IMR-90 (cell line): ENCODE data around the gene AMBN. TPM values are rescaled to one million over a fixed set of nuclear protein-coding genes. Genes with fewer than 3 reads are reported as not detected.

Source experiments
- ATAC-seq: fragments of 200-7000 bp; cut with Tn5 transposase; 2 replicates; pipeline ENCODE4 v1.9.1; 2020; ENCODE audit warnings: low read depth, mild to moderate bottlenecking, moderate library complexity
- BruUV-seq: library from RNA; stranded (reverse); fragments of 400-500 nt; replicated peaks from 2 replicates; lab custom pipeline; 2021; lab: Mats Ljungman, UMichigan
- CTCF ChIA-PET: fragments of 300-600 bp; formaldehyde crosslinking; extraction: SDS; loops from one replicate; lab custom pipeline; 2021; ENCODE audit warnings: antibody characterized with exemption; lab: Yijun Ruan, JAX
- POLR2A ChIA-PET: fragments of 300-600 bp; sonication (Branson Sonifier 250); formaldehyde crosslinking; loops from one replicate; lab custom pipeline; 2022; ENCODE audit warnings: antibody characterized with exemption; ENCODE audit not compliant: unreplicated experiment; lab: Charles Lee
- DNase-seq: peaks from one replicate; pipeline ENCODE4 v3.0.0; 2013
- H2AFZ ChIP-seq: replicated peaks from 2 replicates; pipeline ENCODE3; 2013; ENCODE audit warnings: low read length, mild to moderate bottlenecking; ENCODE audit not compliant: poor library complexity
- H2AK5ac ChIP-seq: 2 replicates; pipeline ENCODE4 v1.6.1; 2013; ENCODE audit warnings: low read depth, low read length, inconsistent platforms
- H2AK9ac ChIP-seq: replicated peaks from 2 replicates; pipeline ENCODE3; 2013; ENCODE audit warnings: mild to moderate bottlenecking, low read depth, low read length, moderate library complexity; ENCODE audit not compliant: poor library complexity
- H2BK120ac ChIP-seq: 2 replicates; pipeline ENCODE4 v1.6.1; 2013; ENCODE audit warnings: low read depth, low read length, inconsistent platforms
- H2BK15ac ChIP-seq: 3 replicates; pipeline ENCODE4 v1.6.1; 2013; ENCODE audit warnings: low read depth, low read length, inconsistent platforms
- H2BK20ac ChIP-seq: 2 replicates; pipeline ENCODE4 v1.6.1; 2013; ENCODE audit warnings: low read depth, mild to moderate bottlenecking, inconsistent platforms, low read length, moderate library complexity
- H2BK5ac ChIP-seq: 2 replicates; pipeline ENCODE4 v1.6.1; 2013; ENCODE audit warnings: mild to moderate bottlenecking, low read depth, low read length, inconsistent platforms; ENCODE audit not compliant: poor library complexity, severe bottlenecking
- H3K14ac ChIP-seq: replicated peaks from 2 replicates; pipeline ENCODE4 v1.6.1; 2013; ENCODE audit warnings: low read depth, low read length, inconsistent platforms
- H3K18ac ChIP-seq: 2 replicates; pipeline ENCODE4 v1.6.1; 2013; ENCODE audit warnings: low read depth, low read length, control low read depth
- H3K23ac ChIP-seq: 2 replicates; pipeline ENCODE4 v1.6.1; 2013; ENCODE audit warnings: low read depth, low read length, inconsistent platforms
- H3K27ac ChIP-seq: 2 replicates; pipeline ENCODE4 v1.5.1; 2013; ENCODE audit warnings: mild to moderate bottlenecking, control low read depth, low read length; ENCODE audit not compliant: insufficient read depth
- H3K27me3 ChIP-seq: 2 replicates; pipeline ENCODE4 v1.6.1; 2013; ENCODE audit warnings: low read length; ENCODE audit not compliant: control insufficient read depth, insufficient read depth
- H3K36me3 ChIP-seq: 2 replicates; pipeline ENCODE4 v1.6.1; 2013; ENCODE audit warnings: low read length, mixed read lengths; ENCODE audit not compliant: control insufficient read depth, insufficient read depth
- H3K4ac ChIP-seq: 2 replicates; pipeline ENCODE4 v1.6.1; 2013; ENCODE audit warnings: low read depth, low read length, inconsistent platforms
- H3K4me1 ChIP-seq: 2 replicates; pipeline ENCODE4 v1.6.1; 2013; ENCODE audit warnings: low read length, mixed read lengths; ENCODE audit not compliant: control insufficient read depth, insufficient read depth
- H3K4me2 ChIP-seq: 2 replicates; pipeline ENCODE4 v1.6.1; 2013; ENCODE audit warnings: low read depth, mild to moderate bottlenecking, control low read depth, low read length, moderate library complexity
- H3K4me3 ChIP-seq: 2 replicates; pipeline ENCODE4 v1.5.1; 2013; ENCODE audit warnings: low read depth, mild to moderate bottlenecking, control low read depth, low read length, moderate library complexity; ENCODE audit not compliant: insufficient read depth
- H3K56ac ChIP-seq: 2 replicates; pipeline ENCODE4 v1.6.1; 2013; ENCODE audit warnings: low read length, inconsistent platforms; ENCODE audit not compliant: insufficient read depth; ENCODE audit errors: extremely low read depth
- H3K79me1 ChIP-seq, 2 experiments: 2 replicates each; pipeline ENCODE4 v1.6.1; 2013; ENCODE audit warnings: low read length in 2 of 2, inconsistent platforms in 1 of 2, low read depth in 1 of 2
- H3K9ac ChIP-seq: 2 replicates; pipeline ENCODE4 v1.6.1; 2013; ENCODE audit warnings: low read depth, low read length, control low read depth
- H3K9me1 ChIP-seq: 2 replicates; pipeline ENCODE4 v1.6.1; 2013; ENCODE audit warnings: low read length, inconsistent platforms; ENCODE audit not compliant: insufficient read depth
- H3K9me3 ChIP-seq: 2 replicates; pipeline ENCODE4 v1.6.1; 2013; ENCODE audit warnings: low read length; ENCODE audit not compliant: control insufficient read depth, insufficient read depth
- H4K20me1 ChIP-seq: 2 replicates; pipeline ENCODE4 v1.6.1; 2013; ENCODE audit warnings: low read length, inconsistent platforms; ENCODE audit not compliant: insufficient read depth
- H4K5ac ChIP-seq: 2 replicates; pipeline ENCODE4 v1.6.1; 2013; ENCODE audit warnings: mild to moderate bottlenecking, low read depth, low read length, control low read depth
- H4K8ac ChIP-seq, 2 experiments: 2 replicates each; pipeline ENCODE4 v1.6.1; 2013; ENCODE audit warnings: low read depth in 2 of 2, low read length in 2 of 2, control low read depth in 1 of 2, inconsistent platforms in 1 of 2
- H4K91ac ChIP-seq: 2 replicates; pipeline ENCODE4 v1.6.1; 2013; ENCODE audit warnings: low read depth, low read length, inconsistent platforms; ENCODE audit not compliant: insufficient read depth
- BHLHE40 ChIP-seq: fragments of 150-350 bp; IDR thresholded peaks from 2 replicates; pipeline ENCODE4 v1.6.1; 2016; ENCODE audit warnings: mild to moderate bottlenecking, low read depth, low read length
- CEBPB ChIP-seq: IDR thresholded peaks from 2 replicates; pipeline ENCODE4 v1.6.1; 2012; ENCODE audit warnings: low read depth, low read length, improper control_type of control experiment
- CHD1 ChIP-seq: IDR thresholded peaks from 2 replicates; pipeline ENCODE4 v1.6.1; 2012; ENCODE audit warnings: low read depth, low read length, improper control_type of control experiment
- CTCF ChIP-seq: conservative IDR thresholded peaks from 2 replicates; pipeline ENCODE4 v1.5.1; 2012; ENCODE audit warnings: mild to moderate bottlenecking, low read depth, low read length, improper control_type of control experiment
- FOS ChIP-seq: fragments of 150-350 bp; IDR thresholded peaks from 2 replicates; pipeline ENCODE4 v1.6.1; 2016; ENCODE audit warnings: low read depth, low read length
- MAFK ChIP-seq: IDR thresholded peaks from 2 replicates; pipeline ENCODE4 v1.6.1; 2012; ENCODE audit warnings: low read depth, low read length, improper control_type of control experiment
- MAZ ChIP-seq: IDR thresholded peaks from 2 replicates; pipeline ENCODE4 v1.6.1; 2012; ENCODE audit warnings: low read depth, mild to moderate bottlenecking, low read length, improper control_type of control experiment, moderate library complexity, borderline replicate concordance
- MXI1 ChIP-seq: IDR thresholded peaks from 2 replicates; pipeline ENCODE4 v1.6.1; 2012; ENCODE audit warnings: low read depth, mild to moderate bottlenecking, low read length, moderate library complexity, borderline replicate concordance
- NFE2L2 ChIP-seq: fragments of 150-350 bp; IDR thresholded peaks from 2 replicates; pipeline ENCODE4 v1.6.1; 2016; ENCODE audit warnings: low read depth, mild to moderate bottlenecking, low read length
- POLR2A ChIP-seq: IDR thresholded peaks from 2 replicates; pipeline ENCODE4 v1.6.1; 2012; ENCODE audit warnings: mild to moderate bottlenecking, low read depth, low read length
- RAD21 ChIP-seq: IDR thresholded peaks from 2 replicates; pipeline ENCODE4 v1.6.1; 2012; ENCODE audit warnings: low read length, improper control_type of control experiment
- RCOR1 ChIP-seq: IDR thresholded peaks from 2 replicates; pipeline ENCODE4 v1.6.1; 2012; ENCODE audit warnings: mild to moderate bottlenecking, low read length, improper control_type of control experiment; ENCODE audit not compliant: insufficient replicate concordance
- RFX5 ChIP-seq: IDR thresholded peaks from 2 replicates; pipeline ENCODE4 v1.8.0; 2012; ENCODE audit warnings: low read depth, mild to moderate bottlenecking, low read length, moderate library complexity
- SMC3 ChIP-seq: fragments of 150-350 bp; IDR thresholded peaks from 2 replicates; pipeline ENCODE4 v1.6.1; 2016; ENCODE audit warnings: low read depth, mild to moderate bottlenecking, antibody characterized with exemption, low read length, moderate library complexity
- USF2 ChIP-seq: fragments of 150-350 bp; IDR thresholded peaks from 2 replicates; pipeline ENCODE4 v1.6.1; 2017; ENCODE audit warnings: mild to moderate bottlenecking, antibody characterized with exemption, low read length, low read depth
- WGBS, 2 experiments: methylation state at CpG; one replicate each; pipeline versions ENCODE4 v1.1.5 to v1.1.7; 2013; ENCODE audit warnings: missing lambda C conversion rate in 2 of 2; ENCODE audit not compliant: insufficient read length in 1 of 2; ENCODE audit errors: extremely low coverage in 2 of 2; 5-methylcytosine and 5-hydroxymethylcytosine counted together
- dilution Hi-C: fragments of 300-500 bp; cut with HindIII; formaldehyde crosslinking; loops from one replicate; pipeline ENCODE4 v1.14.3; 2018; ENCODE audit warnings: low sequenced_read_pairs; ENCODE audit not compliant: unreplicated experiment
- in situ Hi-C: fragments of 300-500 bp; cut with MboI; formaldehyde crosslinking; loops from 3 replicates; pipeline ENCODE4 v1.14.3; 2019; ENCODE audit warnings: low sequenced_read_pairs, inconsistent platforms, mixed read lengths
- intact Hi-C: fragments of 100-400 bp; cut with micrococcal nuclease; formaldehyde crosslinking; loops from 2 replicates; pipeline ENCODE4 v1.10.0; 2022
- polyA plus RNA-seq, 3 experiments: library from polyadenylated mRNA; depleted of rRNA; stranded (reverse); fragments of >200 nt; gene quantifications; 2 replicates each; pipeline ENCODE4 v1.2.3, GENCODE V29; 2012; ENCODE audit warnings: low replicate concordance in 1 of 3
- total RNA-seq: library from RNA; depleted of rRNA; stranded (reverse); fragments of >200 nt; gene quantifications from 2 replicates; pipeline ENCODE4 v1.2.3, GENCODE V29; 2012
- TF ChIP-seq, protein P1 (sequence below): fragments of 150-350 bp; IDR thresholded peaks from 2 replicates; pipeline ENCODE4 v1.6.1; 2016; ENCODE audit warnings: low read depth, mild to moderate bottlenecking, low read length, moderate library complexity, borderline replicate concordance

The AMBN gene
- total and polyA plus RNA-seq, 2 of the 4 experiments (the other 2 are of a cell fraction) = not detected

DNA sequence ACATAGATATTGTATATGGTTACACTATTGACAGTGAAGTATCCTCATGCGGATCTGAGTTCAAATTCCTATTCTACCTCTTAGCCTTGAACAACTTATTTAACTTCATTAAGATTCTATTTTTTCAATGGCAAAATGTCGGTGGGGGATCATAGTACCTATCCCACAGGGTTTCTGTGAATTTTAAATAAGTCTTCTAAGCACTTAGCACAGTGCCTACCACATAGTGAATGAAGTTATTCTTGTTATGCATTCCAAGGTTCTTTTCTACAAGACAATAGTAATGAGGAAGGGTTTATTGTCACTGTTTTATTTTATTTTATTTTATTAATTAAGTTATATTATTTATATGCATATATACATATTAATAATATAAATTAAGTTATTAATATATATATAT, 27.7 kb downstream of the AMBN start:
- Histone ChIP-seq H2BK120ac (no peak overlapping the region), H4K91ac (no peak overlapping the region), H2AFZ (no peak overlapping the region), H3K4me2 (no peak overlapping the region), H2AK9ac (no peak overlapping the region), H2BK5ac (no peak overlapping the region), H3K27me3 (peaks cover 2% of the 10 kb centered on the region; the same call in 1 of the 2 replicates), H2BK20ac (no peak overlapping the region), H3K9ac (no peak overlapping the region), H3K9me1 (no peaks in the 10 kb centered on the region), H3K79me1 (no peaks in the 10 kb centered on the region), H3K9me3 (no peaks in the 10 kb centered on the region), H4K5ac (no peak overlapping the region), H3K18ac (no peak overlapping the region), H3K4me1 (no peaks in the 10 kb centered on the region), H2AK5ac (no peak overlapping the region), H3K27ac (no peak overlapping the region), H3K14ac (no peak overlapping the region), H3K36me3 (no peaks in the 10 kb centered on the region), H4K8ac (no peak overlapping the region), H3K23ac (no peak overlapping the region), H3K56ac (no peak overlapping the region), H3K4me3 (no peak overlapping the region), H4K20me1 (no peaks in the 10 kb centered on the region), H2BK15ac (no peak overlapping the region), H3K4ac (no peak overlapping the region)
- no peak for TF ChIP-seq USF2
- no peak for TF ChIP-seq FOS
- TF ChIP-seq MAFK = no peak
- no peak for TF ChIP-seq CHD1
- TF ChIP-seq POLR2A = no peak
- TF ChIP-seq, protein P1, sequence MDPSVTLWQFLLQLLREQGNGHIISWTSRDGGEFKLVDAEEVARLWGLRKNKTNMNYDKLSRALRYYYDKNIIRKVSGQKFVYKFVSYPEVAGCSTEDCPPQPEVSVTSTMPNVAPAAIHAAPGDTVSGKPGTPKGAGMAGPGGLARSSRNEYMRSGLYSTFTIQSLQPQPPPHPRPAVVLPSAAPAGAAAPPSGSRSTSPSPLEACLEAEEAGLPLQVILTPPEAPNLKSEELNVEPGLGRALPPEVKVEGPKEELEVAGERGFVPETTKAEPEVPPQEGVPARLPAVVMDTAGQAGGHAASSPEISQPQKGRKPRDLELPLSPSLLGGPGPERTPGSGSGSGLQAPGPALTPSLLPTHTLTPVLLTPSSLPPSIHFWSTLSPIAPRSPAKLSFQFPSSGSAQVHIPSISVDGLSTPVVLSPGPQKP = no peak
- no peak for TF ChIP-seq NFE2L2
- no peak for TF ChIP-seq RCOR1
- TF ChIP-seq SMC3 = no peak
- TF ChIP-seq RFX5 = no peak
- TF ChIP-seq RAD21 = no peak
- TF ChIP-seq MAZ = no peak
- TF ChIP-seq CTCF = no peak
- TF ChIP-seq CEBPB = no peak
- TF ChIP-seq MXI1 = no peak
- no peak for TF ChIP-seq BHLHE40
- BruUV-seq = no TSS peak
- dilution Hi-C loops (no loop called here), intact Hi-C loops (no loop called here), in situ Hi-C loops (loop anchor here (25.0 kb wide), 1 partner anchor 1093 kb away; no protein-coding TSS in a partner anchor)
- WGBS, 2 experiments = no CpG with 5 or more reads among the region's 2 CpGs
- ATAC-seq (no peak), DNase-seq (no peak)
- POLR2A ChIA-PET = no interaction called here
- CTCF ChIA-PET = no interaction called here
